Vagina (tissue), 2 donors: ENCODE data around the gene CHCT1.
"Not testable (repeated sequence)": the region's sequence is repeated elsewhere in the genome, so short reads cannot be mapped to it uniquely, and the experiment has no call there.

Source experiments
- POLR2A ChIP-seq, 2 donors: fragments of 450-650 bp; IDR thresholded peaks; one replicate each; pipeline ENCODE4 v1.6.1; 2017; ENCODE audit warnings: antibody characterized with exemption in 2 of 2, mild to moderate bottlenecking in 2 of 2, moderate library complexity in 2 of 2
- TF ChIP-seq, protein P1 (sequence below), 3 experiments: fragments of 450-650 bp in 2 of 3; fragments of 200-600 bp in 1 of 3; sonication (generic) in 1 of 3; IDR thresholded peaks; one replicate each; pipeline ENCODE4 v1.5.1; 2017 to 2019; ENCODE audit warnings: antibody characterized with exemption in 3 of 3, mild to moderate bottlenecking in 2 of 3, moderate library complexity in 2 of 3

DNA sequence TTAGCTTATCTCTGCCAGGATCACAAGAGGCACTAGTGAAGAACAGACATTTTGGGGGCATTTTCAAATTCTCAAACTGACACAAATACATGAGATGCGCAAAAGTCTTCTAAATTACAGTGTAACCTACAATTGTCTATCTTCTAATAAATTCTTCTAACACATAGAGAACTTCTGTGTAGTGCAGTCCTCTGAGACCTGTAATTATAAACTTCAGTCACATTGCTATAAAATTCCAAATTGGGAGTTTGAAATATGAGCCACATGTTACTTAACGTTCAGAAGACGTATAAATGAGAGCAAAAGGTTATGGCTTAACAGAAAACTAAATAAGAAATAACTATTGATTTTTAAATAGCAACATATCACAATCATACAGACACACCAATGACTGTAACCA lies 42.8 kb upstream of the CHCT1 start:
- TF ChIP-seq, protein P1, sequence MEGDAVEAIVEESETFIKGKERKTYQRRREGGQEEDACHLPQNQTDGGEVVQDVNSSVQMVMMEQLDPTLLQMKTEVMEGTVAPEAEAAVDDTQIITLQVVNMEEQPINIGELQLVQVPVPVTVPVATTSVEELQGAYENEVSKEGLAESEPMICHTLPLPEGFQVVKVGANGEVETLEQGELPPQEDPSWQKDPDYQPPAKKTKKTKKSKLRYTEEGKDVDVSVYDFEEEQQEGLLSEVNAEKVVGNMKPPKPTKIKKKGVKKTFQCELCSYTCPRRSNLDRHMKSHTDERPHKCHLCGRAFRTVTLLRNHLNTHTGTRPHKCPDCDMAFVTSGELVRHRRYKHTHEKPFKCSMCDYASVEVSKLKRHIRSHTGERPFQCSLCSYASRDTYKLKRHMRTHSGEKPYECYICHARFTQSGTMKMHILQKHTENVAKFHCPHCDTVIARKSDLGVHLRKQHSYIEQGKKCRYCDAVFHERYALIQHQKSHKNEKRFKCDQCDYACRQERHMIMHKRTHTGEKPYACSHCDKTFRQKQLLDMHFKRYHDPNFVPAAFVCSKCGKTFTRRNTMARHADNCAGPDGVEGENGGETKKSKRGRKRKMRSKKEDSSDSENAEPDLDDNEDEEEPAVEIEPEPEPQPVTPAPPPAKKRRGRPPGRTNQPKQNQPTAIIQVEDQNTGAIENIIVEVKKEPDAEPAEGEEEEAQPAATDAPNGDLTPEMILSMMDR (IDR thresholded peaks at IDR 0.05): not testable (repeated sequence)
- not testable (repeated sequence) for TF ChIP-seq POLR2A (IDR thresholded peaks at IDR 0.05)
